Tongue (tissue), 2 donors: ENCODE measurements around the gene NHSL2. TPM values are rescaled to one million over a fixed set of nuclear protein-coding genes. Genes with fewer than 3 reads are reported as not detected.
"Not testable (repeated sequence)": the region's sequence is repeated elsewhere in the genome, so short reads cannot be mapped to it uniquely, and the experiment has no call there.

Experiments used
- DNase-seq: peaks from one replicate; pipeline ENCODE4 v3.0.0-alpha.2; 2015
- total RNA-seq: library from RNA; depleted of rRNA; stranded (reverse); fragments of >200 nt; gene quantifications from one replicate; pipeline ENCODE4 v1.2.3, GENCODE V29; 2014

Gene NHSL2
- total RNA-seq, 1 donor from 2014 or later, result 10.2 TPM

DNA sequence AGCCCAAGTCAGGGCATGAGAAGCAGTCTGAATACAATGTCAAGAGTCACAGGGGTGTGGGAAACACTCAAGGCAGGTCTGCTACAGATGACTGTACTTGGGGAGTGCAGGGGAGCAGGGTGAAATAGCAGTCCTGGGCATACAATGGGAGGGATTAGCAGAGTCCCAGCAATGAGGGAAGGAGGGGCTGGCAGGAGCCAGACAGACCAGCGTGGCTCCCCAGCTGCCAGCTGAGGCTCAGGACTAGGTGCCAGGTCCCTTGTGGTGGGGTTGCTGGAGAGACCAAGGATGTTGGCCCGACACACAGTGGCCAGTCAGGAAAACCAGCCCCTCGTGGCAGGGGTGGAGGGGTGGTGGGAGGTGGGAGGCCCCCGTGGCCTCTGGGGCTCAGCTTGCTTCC, 134.5 kb downstream of the NHSL2 start:
- DNase-seq, result no peak

DNA sequence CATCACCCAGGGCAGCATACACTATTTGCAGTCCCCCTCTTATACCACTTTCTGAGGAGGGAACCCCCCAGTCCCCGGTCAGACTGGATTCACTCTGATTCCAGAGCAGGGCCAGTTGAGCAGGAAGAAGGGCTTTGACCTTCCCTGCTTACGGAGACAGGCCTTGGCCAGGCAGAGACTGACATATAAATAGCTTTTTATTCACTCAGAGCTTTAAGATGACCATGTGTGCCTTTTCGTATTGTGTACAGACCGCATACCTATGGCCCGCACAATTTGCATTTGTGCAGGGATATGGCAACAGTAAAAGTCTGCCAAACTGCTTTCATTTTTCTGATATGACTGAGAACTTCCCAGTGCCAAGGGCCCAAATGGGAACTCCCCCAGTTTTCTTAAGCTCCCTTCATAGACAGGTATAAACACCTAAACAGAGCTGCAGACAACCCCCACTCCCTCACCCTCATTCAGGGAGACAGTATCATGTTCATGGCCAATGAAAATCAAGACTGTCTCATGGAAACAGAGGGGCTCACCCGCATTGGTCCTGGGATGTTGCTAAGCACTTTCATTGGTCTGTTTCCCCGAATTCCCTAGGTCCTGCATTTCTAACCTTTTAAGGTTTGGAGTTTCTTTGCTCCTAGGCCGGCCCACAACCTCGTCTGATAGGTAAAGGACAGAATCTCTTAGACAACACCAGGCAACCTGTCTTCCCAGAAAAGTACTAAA, 135.1 kb downstream of the NHSL2 start:
- DNase-seq, result peak; percentile 56

DNA sequence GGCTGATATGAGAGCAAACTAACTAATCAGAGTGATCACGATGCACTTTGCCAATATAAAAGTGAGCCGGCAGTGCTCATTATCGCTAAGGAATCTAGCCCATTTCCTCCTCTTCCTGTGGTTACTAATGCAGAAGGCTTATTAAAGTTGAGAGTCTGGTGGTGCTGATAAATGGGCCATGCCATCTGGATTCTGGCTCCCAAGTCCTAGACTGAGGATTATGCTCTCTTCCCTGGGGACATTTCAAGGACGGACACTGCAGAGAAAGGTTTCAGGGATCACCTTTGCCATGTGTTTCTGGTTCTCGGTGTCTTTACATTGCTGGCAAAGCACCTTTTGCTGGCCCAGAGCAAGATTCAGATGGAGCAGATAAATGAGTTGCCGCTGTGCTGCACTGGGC, 135.8 kb downstream of the NHSL2 start:
- no peak for DNase-seq

DNA sequence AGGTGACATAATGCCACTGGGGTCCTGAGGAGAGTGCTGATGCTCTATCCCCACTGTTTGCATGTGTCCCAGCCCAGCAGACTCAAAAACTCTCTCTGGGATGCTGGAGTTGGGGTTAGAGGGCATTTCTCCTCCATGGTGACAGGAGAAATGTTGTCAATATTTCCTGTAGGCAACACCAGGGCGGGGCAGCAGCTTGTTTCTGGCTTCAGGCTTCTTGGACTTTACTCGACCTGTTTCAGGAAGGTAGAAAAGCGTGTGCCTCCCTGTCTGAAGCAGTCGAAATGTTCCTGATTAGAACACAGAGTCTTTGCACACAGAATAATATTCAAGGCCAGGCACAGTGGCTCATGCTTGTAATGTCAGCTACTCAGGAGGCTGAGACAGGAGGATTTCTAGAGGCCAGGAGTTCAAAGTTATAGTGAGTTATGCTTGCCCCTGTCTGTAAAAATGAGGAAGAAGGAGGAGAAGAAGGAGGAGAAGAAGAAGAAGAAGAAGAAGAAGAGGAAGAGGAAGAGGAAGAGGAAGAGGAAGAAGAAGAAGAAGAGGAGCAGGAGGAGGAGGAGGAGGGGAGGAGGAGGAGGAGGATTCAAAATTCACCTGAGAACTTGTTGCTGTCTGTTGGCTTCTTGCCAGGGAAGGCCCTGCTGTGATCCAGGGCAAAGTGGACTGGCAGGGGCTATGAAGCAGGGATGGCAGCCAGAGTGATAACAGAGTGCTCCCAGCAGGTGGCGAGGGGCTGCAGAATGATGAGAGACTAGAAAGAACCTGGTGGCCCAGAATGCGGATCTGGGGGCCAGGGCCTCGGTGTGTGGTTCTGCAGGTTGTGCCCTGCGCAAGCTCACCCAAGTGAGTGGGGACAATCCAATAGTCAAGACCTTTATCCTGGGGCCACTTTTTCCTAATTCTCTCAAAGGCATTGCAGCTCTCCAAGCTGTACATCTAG, 138.1 kb downstream of the NHSL2 start:
- peak; percentile 29 for DNase-seq

DNA sequence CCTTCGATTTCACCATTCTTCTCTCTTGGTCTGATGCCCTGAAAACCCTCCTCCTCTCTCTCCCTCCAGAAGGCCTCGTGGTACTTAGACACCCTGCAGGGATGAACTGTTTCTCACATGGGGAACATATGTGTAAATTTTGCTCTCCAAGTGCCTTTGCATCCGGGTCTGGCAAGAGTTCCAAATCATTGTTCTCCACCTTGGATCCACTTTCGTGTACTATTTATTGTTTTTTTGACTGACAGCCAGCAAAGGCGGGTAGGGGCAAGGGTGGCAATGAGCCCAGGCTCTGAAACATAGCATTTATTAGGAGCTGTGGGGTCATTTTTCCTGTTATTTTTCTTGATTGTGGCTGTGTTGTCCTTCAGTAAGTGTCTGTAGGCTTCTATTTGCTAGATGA, 139.4 kb downstream of the NHSL2 start:
- DNase-seq, result no peak

DNA sequence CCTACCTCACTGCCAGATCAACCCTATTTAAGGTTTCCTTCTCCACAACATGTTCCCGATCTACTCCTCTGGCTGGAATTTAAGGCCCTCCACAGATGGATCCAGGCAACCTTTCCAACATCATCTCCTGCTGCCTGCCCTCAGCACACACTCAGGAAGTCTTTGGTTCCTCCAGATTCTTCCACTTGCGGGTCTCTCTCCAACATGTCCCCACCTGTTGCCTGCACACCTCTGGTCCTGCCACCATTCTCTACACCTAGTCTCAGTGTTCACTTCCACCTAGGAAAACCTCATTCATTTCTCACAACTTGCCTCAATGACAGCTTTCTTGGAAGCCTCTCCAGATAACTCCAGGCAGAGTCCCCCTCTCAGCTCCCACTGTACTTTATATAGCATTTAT, 140.9 kb downstream of the NHSL2 start:
- DNase-seq, result no peak

DNA sequence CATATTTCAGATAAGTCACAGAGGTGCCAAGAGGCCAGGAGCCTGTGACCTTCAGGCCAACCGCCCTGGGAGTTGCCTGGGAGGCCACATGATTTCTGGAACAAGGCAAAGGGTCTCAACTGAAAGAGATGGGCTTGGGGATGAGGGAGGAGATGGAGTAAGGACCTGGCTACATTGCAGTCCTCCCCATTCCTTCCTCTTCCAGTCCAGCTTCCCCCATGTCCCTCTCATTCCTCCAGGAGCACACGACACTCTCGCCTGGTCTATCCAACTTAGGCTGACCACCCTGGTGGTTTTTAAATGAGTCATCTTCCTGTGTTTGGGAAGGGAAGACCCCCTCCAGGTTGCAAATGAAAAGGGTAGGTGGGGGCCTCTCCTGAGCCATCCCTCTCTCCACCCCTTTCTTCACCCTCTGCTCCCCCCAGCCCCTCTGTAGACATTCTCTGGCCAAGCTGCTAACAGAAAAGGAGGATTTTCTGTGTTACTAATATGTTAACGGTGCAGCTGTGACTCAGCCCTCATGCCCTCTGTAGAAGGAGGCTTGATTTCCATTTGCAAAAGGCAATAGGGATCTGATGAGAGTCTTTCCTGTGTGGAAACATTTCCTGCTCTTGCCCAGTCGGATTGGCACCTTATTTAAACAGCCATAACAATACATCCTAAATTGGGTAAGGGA, 141.9 kb downstream of the NHSL2 start:
- no peak for DNase-seq

DNA sequence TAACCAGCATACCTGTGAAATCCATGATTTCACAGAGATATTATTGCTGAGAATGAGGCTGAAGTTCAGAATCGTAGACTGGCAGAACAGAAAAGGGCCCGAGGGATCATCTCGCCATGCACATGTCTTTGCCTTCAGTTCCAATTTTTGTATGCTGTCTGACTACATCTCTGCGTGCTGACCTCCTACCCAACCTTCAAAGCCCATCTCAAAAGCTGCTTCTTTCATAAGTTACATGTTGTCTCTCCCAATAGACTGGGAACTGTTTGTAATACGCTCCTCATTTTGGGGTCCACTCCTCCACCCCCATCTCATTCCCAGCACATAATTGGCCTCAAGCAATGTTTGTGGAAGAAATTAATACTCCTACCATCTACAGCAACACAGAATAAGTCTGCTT, 142.9 kb downstream of the NHSL2 start:
- DNase-seq, result no peak

DNA sequence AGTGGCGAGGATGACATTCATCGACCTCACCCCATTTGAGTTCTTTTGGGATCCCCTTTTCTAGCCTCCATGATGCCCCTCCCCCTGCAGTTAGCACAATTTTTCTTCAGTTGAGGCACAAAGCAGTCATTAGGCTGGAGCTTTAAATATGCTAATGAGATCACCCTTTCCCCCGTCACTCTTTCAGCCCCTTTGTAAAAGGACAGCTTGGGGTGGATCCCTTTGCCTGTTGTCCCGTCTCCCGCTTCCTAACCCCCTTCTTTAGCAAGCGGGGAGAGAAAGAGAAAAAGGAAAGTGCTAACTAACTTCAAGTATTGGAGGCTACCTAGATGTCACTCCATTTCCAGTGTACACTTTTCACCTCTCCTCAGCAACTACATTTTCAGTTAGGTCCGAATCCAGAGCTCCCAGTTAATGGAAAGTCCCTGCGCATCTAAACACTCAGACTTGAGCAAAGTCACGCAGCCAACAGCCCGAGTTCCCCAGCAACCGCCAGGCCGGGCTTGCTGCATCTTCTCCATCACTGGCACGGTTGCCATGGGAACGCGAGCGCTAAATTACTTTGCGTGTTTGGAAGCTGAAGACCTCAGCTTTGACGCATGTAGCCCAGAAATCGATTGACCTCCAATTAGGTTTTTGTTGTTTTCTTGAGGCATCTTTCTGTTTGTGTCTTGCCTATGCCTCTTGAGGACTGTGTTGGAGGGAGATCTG, 144.3 kb downstream of the NHSL2 start:
- no peak for DNase-seq

DNA sequence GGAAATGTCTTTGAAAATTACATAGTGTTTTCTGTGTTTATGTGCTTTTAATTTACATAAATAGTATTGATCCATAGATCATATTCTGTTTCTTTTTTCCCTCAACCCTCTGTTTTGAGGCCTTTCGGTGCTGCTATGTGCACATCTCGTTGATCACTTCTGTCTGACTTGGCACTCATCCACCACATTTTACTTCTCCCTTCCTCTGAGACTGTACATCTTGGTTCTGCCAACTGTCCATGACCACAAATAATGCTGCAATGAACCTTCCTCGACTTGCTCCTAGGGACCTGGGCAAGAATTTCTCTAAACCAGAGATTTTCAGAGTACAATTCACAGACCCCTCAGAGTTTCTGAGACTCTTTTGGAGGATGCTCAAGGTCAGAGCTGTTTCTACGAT, 146.7 kb downstream of the NHSL2 start:
- DNase-seq, result no peak

DNA sequence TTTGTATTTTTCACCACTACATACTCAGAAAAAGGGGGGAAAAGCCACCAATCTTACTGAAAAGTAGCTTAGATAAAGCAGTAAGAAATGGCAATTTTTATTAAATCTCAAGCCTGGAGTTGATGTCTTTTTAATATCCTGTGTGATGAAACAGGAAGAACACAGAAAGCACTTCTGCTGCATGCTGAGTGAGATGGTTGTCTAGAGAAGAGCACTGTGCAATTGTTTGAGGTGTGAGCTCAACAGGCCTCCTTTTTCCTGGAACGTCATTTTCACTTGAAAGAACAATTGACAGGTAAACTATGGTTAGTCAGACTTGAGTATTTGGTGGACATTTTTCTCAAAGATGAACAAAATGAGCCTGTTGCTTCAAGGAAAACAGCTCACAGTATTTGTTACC, 147.2 kb downstream of the NHSL2 start:
- DNase-seq, result no peak

DNA sequence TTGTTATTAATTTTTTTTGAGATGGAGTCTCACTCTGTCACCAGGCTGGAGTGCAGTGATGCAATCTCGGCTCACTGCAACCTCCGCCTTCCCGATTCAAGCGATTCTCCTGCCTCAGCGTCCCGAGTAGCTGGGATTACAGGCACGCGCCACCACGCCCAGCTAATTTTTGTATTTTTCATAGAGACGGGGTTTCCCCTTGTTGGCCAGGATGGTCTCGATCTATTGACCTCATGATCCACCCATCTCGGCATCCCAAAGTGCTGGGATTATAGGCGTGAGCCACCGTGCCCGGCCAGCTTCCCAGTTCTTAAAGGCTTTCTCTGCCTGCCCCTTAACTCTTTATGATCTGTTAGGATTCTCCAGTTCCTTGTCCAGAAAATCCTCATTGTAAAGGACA, 147.7 kb downstream of the NHSL2 start:
- not testable (repeated sequence) for DNase-seq

DNA sequence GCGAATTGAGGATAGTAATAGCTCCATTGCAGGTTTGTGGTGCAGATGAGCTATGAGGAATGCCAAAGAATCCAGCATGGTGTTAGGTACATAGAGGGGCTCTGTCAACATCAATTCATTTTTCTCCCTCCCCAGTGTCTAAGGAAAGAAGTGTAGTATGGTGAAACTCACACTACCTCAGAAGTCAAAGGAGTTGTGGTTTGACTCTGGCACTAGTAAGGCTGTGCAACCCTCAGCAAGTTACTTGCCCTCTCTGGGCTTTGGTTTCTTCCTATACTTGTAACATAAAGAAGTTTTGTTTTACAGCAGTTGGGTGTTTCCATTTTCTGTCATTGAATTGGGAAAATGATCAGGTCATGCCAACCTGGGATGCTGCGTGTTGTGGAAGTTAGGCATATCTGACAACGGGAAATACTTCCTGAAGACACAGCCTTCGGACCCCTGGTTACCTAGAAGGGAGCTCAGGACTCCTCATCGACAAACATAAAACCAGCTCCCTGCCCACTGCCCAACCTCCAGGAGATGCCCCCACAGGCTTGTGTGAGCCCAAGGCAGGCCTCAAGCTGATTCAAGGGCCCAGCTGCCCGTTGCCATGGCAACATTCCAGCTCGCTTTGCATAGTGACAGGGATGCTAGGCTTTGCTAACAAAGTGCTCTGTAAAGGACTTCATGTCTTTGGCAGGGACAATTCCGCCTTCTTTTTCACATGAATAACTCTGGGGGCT, 149.7 kb downstream of the NHSL2 start:
- peak; percentile 79 for DNase-seq

DNA sequence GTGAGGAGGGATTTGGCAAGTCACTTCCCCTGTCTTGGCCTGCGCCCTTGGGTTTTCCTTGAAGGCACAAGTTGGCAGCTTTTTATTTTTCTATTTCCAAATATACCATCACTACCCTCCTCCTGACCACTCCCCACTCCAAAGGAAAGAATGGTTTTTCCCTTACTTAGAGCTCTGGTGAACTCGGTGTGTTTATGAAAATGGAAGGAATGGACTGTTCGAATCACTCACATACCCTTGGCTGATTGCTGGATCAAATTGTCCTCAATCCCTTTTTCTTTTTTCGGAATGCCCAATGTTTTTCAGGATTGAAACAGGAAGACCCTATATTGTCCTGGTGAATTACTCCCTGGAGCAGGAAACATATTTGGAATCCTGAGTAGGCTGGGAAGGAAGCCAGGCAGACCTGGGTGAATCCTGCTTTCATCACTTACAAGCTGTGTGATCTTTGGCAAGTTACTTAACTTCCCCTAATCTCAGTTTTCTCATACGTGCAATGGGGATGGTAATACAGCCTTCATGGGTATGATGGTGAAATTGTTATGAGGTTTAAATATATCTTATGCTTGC, 150.4 kb downstream of the NHSL2 start:
- no peak for DNase-seq

DNA sequence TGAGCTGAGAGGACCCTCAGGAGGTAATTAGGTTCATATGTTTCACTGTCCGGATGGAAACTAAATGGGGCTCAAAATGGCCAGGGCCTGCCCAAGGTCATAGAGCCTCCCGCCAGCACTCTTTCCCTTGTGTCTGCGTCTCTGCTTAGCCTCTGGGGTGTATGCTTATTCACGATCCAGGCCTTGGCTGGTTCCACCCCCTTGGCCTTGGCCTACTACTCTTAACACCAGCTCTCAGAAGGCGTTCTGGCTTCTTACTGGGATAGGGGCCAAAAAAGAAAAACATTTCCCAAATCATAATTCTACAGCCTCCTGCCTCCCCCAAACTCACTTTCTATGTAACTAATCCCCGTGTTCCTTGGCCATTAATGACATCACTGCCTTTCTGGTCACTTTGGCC, 152.3 kb downstream of the NHSL2 start:
- peak; percentile 37 for DNase-seq

DNA sequence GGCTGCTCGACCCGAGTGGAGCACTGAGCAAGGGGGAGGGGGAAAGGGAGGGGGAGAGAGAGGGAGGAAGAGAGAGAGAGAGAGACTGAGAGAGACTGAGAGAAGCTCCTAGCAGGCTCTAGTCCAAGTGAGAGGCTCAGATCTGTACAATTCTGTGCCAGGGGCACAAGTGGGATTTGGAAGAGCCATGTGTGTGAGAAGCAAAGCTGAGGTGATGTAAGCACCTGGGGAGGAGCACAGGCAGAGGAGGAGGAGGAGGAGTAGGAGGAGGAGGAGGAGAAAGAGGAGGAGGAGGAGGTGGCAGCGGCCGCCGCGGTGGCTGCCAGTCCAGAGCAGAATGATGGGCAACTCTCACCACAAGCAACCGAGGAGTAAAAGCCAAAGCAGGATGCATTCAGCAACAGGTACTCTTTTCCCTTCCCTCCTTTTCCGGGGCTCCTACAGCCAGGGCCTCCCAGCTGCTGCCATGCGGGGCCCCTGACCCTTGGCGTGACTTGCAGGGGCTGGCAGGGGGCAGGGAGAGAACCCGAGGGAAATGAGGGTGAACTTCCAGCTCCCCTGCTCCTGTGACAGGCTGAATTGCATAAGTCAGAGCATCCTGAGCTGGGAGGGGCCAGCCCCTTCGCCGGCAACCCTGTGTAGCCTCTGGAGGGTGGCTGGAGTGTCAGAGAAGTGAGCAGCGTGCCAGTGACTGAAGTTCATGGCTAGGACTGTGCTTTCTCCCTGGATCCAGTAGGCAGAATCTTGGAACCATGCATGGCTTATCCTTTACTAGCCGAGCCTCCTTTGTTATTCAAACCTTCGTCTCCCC, 158.9 kb downstream of the NHSL2 start:
- DNase-seq, result no peak

DNA sequence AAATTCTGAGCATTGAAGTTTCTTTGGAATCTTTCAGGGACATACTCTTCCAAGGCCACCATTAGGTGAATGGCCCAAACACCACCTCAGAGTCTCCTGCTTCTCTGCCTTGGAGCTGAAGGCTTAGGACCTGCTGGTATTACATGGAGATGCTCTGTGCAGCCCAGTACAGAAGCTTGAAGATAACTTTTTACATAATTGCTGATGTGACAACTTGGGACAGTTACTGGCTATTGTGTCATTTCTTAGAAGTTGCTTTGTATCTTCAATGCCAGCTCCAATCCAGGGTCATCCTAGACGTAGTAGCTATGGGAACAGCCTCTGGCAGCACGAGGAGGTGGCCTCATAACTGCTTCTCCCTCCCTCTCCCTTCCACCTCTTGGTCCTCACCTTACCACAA, 160.6 kb downstream of the NHSL2 start:
- no peak for DNase-seq

DNA sequence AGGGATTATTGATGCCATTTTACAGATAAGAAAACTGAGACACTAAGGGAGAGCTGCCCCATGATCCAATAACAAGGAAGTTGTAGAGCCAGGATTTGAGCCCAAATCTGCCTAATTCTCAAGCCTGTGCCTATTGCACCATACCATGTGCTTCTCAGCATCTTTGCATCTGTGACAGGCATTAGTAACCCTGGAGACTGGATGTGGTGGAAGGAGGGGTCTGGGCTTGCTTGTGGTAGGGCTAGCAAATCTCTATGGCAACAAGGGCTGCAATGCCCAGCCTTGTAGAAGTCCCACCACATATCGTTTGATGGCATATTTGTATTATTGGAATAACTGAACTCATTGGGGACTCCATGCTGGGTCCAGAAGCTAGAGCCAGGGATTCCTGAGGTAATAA, 163.0 kb downstream of the NHSL2 start:
- DNase-seq, result no peak

DNA sequence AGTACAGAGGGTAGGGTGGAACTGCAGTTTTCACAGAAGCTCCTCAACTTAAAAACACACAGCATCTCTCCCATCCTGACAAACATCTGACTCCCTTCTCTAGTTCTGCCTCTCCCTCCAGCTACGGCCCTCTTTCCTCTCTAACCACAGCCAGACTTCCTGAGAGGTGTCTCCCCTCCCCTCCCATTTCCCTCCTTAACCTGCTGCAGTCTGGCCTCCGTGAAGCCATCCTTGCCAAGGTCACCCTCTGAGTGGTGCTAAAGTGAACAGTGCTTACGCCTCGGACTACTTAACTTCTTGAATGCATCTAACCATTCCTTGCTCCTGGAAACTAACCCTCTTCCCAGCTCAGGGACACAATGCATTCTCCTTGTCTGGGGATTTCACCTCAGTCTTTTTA, 167.8 kb downstream of the NHSL2 start:
- DNase-seq, result no peak

DNA sequence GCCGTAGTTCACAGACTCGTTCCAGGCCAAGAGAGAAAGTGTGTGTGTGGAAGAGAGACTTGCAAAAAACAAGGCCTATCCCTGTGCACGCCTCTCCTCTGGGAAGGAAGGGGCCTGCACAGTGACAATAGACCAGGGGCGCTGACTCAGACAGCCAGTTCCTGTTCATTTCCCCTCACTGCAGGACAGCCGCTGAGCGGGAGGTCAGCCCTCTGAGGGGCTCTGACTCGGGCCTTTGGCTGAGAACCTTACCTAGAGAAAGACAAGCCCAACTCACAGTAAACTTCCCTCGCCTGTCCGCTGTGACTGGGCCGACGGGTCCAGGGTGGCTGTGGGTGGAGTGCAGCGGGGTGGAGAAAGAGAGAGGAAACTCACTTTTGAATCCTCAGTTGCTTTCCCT, 169.0 kb downstream of the NHSL2 start:
- DNase-seq, result peak; percentile 18
